ENCODE measurements around the gene RITA1.

DNA sequence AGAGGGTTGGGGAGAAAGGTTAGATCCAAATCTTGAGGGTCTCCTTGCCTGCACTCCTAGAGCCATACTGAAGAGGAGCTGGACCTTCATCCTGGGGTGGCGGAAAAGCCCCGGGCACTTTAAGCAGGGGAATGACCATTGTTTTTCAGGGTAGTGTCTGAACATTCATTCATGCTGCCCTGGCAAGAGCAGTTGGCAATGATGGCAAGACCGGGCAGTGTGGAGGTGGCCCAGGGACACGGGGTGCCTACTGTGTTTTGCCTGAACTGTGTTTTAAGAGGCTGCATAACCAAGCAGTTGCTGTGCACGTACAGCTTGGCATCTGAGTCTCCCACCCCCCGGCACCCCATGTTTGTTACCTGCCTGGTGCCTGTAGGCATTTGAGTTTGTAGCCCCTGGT, 50.5 kb downstream of the RITA1 start:
- TF ChIP-seq CTCF (conservative IDR thresholded peaks at IDR 0.05; ENCODE audit: low read depth, low read length) (no peak), EZH2 (IDR thresholded peaks at IDR 0.05; ENCODE audit: low read length, unreplicated experiment) (no peak), EZH2phosphoT487 (IDR thresholded peaks at IDR 0.05; ENCODE audit: borderline replicate concordance, low read length) (no peak)

All from PC-3 (cell line).